GM19043 (cell line): ENCODE results near the gene INHBC.

Experiments
- ATAC-seq: cut with Tn5 transposase; IDR thresholded peaks from one replicate; pipeline ENCODE4 v1.9.1; 2021; ENCODE audit warnings: low read depth; ENCODE audit not compliant: unreplicated experiment

INHBC gene

GRCh38 chr12:57465030-57465746 lies 30.6 kb downstream of the INHBC start:
- ATAC-seq: no peak

DNA sequence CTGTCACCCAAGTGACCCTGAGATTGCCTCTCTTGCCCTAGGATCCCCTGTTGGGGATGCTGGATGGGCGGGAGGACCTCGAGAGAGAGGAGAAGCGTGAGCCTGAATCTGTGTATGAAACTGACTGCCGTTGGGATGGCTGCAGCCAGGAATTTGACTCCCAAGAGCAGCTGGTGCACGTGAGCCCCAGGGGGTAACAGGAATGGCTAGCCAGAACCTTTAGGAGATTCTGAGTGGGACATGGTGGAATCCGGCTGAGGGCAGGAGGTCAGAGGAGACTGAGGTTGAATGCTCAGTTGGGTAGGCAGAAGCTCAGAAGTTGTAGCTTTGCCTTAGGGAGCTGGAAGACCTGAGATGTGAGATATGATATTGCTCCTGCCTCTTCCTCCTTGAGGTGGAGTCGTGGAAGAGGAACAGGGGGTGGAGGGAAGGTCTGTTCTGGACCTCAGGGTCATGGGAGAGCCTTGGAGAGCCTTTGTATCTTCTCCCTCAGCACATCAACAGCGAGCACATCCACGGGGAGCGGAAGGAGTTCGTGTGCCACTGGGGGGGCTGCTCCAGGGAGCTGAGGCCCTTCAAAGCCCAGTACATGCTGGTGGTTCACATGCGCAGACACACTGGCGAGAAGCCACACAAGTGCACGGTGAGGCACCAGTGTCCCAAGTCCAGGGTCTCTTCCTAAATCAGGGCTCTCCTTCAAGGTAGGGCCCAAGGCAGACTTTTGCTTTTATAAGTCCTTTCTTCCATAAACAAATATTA lies 31.3 kb downstream of the INHBC start:
- ATAC-seq: no peak

DNA sequence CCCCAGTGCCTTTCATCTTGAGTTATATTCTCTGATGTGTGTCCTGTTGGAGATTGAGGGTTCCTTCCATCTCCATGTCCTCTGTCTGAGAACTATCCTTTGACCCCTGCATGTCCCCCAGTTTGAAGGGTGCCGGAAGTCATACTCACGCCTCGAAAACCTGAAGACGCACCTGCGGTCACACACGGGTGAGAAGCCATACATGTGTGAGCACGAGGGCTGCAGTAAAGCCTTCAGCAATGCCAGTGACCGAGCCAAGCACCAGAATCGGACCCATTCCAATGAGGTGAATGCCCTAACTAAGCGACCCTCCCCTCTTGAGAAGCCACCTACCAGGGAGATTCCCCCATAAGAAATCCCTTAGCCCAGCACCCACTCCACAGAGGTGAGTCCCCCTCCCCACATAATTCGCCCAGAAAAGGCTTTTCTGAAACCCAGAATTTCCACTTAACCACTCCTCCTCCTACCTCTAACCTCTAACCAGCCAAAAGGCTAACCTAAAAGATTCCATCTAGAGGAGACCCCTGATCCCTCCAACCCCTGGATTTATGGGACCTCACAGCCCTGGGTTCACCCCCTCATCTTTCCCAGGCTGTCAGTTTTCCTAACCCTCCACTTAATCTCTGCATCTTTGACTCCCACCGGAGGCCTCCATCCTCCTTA lies 32.8 kb downstream of the INHBC start:
- no peak for ATAC-seq

DNA sequence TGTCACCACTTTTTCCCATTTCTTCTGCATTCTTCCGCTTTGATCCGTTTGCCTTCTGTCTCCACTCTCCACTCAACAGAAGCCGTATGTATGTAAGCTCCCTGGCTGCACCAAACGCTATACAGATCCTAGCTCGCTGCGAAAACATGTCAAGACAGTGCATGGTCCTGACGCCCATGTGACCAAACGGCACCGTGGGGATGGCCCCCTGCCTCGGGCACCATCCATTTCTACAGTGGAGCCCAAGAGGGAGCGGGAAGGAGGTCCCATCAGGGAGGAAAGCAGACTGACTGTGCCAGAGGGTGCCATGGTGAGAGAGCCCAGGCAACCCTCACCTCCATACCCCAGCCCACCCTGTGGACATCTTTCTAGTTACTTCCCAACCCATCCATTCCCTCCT lies 33.3 kb downstream of the INHBC start:
- ATAC-seq: no peak

- ATAC-seq: no peak
Measured at GRCh38 chr12:57469296-57470164, 34.9 kb downstream of the INHBC start.

- no peak for ATAC-seq
Measured at GRCh38 chr12:57470286-57470969, 35.8 kb downstream of the INHBC start.

GRCh38 chr12:57470970-57471656 lies 36.5 kb downstream of the INHBC start:
- no peak for ATAC-seq

DNA sequence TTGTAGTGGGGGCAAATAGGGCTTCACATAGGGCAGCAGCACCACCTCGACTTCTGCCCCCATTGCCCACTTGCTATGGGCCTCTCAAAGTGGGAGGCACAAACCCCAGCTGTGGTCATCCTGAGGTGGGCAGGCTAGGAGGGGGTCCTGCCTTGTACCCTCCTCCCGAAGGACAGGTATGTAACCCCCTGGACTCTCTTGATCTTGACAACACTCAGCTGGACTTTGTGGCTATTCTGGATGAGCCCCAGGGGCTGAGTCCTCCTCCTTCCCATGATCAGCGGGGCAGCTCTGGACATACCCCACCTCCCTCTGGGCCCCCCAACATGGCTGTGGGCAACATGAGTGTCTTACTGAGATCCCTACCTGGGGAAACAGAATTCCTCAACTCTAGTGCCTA lies 37.1 kb downstream of the INHBC start:
- ATAC-seq: no peak

GRCh38 chr12:57472391-57472790 lies 37.8 kb downstream of the INHBC start:
- ATAC-seq: no peak

- no peak for ATAC-seq
Measured at GRCh38 chr12:57473392-57473791, 38.8 kb downstream of the INHBC start.

DNA sequence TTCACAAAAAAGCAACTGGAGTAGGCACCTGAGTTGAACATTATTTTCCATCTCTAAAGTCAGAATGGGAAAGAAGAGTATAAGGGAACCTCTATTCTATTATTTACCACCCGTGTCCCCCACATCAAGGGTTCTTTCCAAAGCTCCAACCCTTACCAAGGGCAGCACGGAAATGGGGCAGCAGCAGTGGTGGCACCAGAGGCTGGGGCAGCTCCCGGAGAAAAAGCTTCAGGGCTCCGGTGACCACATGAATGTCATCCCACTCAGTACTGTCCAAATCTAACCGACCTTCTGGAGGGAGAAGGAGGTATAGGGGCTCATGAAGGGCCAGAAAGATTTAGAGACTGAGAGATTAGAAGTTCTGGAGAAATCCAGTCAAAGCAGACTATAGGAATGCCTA lies 39.3 kb downstream of the INHBC start:
- ATAC-seq: no peak

- no peak for ATAC-seq
Measured at GRCh38 chr12:57474430-57474829, 39.8 kb downstream of the INHBC start.

DNA sequence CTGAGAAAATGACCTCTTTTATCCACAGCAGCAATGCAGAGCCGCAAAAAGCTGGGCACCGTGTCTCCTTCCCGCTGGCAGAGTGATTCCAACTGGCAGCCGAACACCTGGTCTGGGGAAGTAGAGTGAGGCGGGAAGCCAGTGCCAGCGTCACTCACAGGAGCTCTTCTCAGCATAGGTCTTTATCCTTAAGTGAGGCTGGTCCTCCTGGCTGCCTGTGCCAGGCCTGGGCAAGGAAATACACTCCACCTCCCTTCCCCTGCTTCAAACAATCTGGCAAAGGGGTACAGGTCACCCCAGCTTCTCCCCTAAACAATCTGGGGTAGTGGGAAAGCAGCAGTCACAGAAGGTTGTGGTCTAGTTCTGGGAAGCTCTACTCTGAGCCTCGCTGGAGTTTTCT lies 40.3 kb downstream of the INHBC start:
- no peak for ATAC-seq

DNA sequence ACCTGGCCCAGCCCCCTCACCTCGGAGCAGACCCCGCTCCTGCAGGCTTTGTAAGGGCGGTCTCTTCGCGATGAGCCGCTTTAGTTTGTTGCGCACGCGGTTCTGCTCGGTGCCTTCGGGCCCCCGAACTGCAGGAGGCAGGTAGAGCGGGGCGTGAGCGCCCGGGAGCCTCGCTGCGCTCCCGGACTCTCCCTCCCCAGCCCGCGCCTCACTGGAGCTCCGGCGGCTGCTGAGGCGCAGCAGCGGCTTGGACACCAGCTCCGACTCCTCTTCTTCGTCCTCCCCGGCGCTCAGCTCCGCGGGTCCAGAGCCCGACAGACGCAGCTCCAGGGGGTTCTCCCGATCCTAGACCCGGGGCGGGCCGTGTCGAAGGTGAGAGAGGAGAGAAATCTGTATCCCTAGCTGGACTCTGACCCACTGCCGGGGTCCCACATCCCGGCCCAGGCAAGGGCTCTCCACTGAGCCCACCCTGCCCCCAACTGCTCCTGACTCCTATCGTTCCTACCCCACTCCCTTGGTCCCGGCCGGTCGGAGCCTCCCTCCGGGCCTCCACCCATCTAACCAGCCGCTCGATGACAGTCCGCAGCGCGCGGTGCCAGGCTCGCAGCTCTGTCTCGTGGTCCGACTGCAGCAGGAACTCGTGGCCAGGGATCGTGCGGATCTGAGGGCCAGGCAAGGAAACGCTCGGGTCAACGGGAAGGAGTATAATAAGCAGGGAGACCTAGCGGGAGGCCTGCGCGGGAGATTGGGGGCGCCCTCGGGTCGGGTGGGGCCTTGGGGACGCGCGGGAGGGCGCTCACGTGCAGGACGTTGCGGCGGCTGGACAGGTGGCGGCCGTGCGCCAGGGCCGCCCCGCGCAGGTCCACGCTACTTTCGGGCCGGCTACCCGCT lies 40.9 kb downstream of the INHBC start:
- no peak for ATAC-seq

DNA sequence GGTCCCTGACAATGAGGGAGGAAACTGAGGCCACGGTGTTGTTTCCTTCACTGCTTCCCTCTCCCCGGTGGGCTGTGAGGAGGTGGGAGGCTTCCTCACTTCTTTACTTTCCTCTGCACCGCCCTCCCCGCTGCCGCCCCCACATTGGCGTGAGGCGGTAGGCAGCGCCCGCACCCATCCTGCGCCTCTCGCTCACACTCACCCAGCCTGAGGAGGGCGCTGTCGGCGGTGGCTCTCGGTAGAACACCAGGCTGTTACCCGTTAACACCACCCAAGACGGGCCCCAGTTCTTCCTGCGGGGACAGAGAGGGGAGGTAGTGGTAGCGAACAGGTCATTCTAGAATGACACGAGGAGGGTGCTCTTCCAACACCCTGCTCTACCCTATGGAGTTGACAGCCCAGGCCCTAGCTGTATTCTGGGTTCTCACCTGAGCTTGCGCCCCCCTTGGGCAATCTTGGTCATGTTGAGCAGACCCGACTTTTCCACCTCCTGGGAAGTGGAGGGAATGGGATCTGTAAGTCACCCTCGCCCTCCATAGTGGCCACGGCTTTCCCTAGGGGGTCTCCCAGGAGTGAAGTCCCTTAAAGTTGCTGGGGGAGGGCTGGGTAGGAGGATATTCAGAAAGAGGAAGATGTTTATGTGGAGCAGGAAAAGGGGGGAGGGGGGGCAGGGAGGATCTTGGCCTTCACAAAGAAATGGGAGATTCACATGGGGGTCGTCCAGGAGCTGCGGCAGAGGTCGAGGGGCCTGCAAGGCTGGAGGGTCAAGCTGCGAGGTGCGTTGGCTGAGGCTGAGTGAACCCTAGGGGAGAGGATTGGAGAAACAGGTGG lies 41.8 kb downstream of the INHBC start:
- no peak for ATAC-seq

- ATAC-seq: no peak
Measured at GRCh38 chr12:57476993-57477709, 42.6 kb downstream of the INHBC start.
